Esophagus squamous epithelium (tissue), 5 donors: ENCODE measurements around the gene LSP1. TPM values are rescaled to one million over a fixed set of nuclear protein-coding genes. Genes with fewer than 3 reads are reported as not detected.

Source experiments
- DNase-seq: peaks from one replicate; lab custom pipeline; 2025; lab: John Stamatoyannopoulos, UW
- H3K27ac ChIP-seq, 4 donors: fragments of 200-600 bp; sonication (generic); one replicate each; pipeline ENCODE4 v1.5.1; 2016 to 2019; ENCODE audit warnings: mild to moderate bottlenecking in 1 of 4
- H3K27me3 ChIP-seq, 4 donors: fragments of 200-600 bp; sonication (generic); 1 replicate in 3 of 4; 2 replicates in 1 of 4; pipeline versions ENCODE4 v1.5.1 to v1.6.0; 2017 to 2021; ENCODE audit warnings: antibody characterized with exemption in 1 of 4
- H3K36me3 ChIP-seq, 3 donors: fragments of 200-600 bp; sonication (generic); one replicate each; pipeline ENCODE4 v1.5.1; 2016 to 2019
- H3K4me1 ChIP-seq, 3 donors: fragments of 200-600 bp; sonication (generic); one replicate each; pipeline ENCODE4 v1.5.1; 2017 to 2019
- H3K4me3 ChIP-seq, 4 donors: fragments of 200-600 bp; sonication (generic); 1 replicate in 3 of 4; 2 replicates in 1 of 4; pipeline ENCODE4 v1.5.1; 2016 to 2019; ENCODE audit warnings: mild to moderate bottlenecking in 2 of 4, moderate library complexity in 1 of 4
- H3K9me3 ChIP-seq, 3 donors: fragments of 200-600 bp; sonication (generic); one replicate each; pipeline ENCODE4 v1.5.1; 2016 to 2019
- POLR2A ChIP-seq, 4 donors: fragments of 450-650 bp; IDR thresholded peaks; one replicate each; pipeline ENCODE4 v1.6.1; 2017; ENCODE audit warnings: antibody characterized with exemption in 4 of 4, mild to moderate bottlenecking in 4 of 4, moderate library complexity in 3 of 4
- WGBS, 2 donors: methylation state at CpG; one replicate each; pipeline ENCODE4 v1.1.5; 2018; 5-methylcytosine and 5-hydroxymethylcytosine counted together
- intact Hi-C: fragments of 100-400 bp; cut with DNase I; formaldehyde crosslinking; loops from one replicate; pipeline ENCODE4 v1.15.0; 2022
- total RNA-seq, 4 donors: library from RNA; depleted of rRNA; stranded (reverse); fragments of >200 nt; gene quantifications; one replicate each; pipeline ENCODE4 v1.1.0, GENCODE V29; 2016
- TF ChIP-seq, protein P1 (sequence below), 6 experiments: fragments of 450-650 bp in 4 of 6; fragments of 200-600 bp in 2 of 6; sonication (generic) in 2 of 6; IDR thresholded peaks; one replicate each; pipeline ENCODE4 v1.5.1; 2016 to 2019; ENCODE audit warnings: antibody characterized with exemption in 6 of 6, mild to moderate bottlenecking in 4 of 6, moderate library complexity in 4 of 6
- donor health status: DM: yes; HTN: yes; CAD: no.

Gene LSP1
- total RNA-seq, 4 donors from 2014 or later, result 23.3 to 75.9 (median 46.4) TPM

DNA sequence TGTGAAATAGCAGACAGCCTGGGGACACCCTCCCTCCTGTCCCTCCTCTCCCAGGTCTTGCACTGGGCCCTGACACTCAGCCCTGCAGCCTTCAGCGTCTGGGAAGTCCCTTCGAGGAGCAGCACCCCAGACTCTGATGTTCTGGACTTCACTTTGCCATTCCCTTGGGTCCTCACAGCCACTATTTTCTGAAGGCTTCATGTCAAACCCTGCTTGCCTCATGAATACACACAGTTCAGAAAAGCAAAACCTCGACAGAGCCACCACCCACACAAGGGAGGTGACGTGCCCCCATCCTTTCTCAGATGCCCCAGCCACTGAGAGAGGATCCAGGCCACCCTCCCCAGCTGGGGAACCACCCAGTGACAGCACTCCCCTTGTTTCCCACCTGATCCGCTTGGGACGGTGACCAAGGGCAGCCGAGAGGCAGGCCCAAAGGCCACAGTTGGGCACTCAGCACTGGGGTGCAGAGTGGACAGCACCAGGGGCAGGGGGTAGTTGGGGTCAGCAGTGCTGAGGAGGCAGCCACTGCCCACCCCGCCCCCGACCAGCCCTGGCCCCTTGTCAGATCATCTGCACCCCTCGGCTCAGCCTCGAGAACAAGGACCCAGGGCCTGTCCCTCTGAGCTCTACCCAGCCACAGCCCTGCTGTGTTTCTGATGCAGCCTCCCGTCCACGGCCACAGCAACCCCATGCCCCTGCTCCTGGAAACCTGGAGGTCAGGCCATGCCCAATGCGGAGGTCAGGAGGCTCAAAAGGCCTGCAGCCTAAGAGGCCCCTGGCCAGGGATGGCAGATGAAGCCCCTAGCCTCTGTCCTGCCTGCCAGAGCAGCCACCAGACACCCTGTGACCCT is 63.5 kb downstream of the LSP1 start:
- Histone ChIP-seq H3K4me1 (peaks cover 4 to 33% (median 15%) of the 10 kb centered on the region in 3 donors), H3K27me3 (peaks cover 0 to 14% (median 0%) of the 10 kb centered on the region in 4 donors), H3K36me3 (no peaks in the 10 kb centered on the region), H3K9me3 (no peaks in the 10 kb centered on the region), H3K27ac (no peak overlapping the region), H3K4me3 (no peak overlapping the region)
- DNase-seq, result no peak
- TF ChIP-seq, protein P1, sequence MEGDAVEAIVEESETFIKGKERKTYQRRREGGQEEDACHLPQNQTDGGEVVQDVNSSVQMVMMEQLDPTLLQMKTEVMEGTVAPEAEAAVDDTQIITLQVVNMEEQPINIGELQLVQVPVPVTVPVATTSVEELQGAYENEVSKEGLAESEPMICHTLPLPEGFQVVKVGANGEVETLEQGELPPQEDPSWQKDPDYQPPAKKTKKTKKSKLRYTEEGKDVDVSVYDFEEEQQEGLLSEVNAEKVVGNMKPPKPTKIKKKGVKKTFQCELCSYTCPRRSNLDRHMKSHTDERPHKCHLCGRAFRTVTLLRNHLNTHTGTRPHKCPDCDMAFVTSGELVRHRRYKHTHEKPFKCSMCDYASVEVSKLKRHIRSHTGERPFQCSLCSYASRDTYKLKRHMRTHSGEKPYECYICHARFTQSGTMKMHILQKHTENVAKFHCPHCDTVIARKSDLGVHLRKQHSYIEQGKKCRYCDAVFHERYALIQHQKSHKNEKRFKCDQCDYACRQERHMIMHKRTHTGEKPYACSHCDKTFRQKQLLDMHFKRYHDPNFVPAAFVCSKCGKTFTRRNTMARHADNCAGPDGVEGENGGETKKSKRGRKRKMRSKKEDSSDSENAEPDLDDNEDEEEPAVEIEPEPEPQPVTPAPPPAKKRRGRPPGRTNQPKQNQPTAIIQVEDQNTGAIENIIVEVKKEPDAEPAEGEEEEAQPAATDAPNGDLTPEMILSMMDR (IDR thresholded peaks at IDR 0.05), result no peak
- no peak for TF ChIP-seq POLR2A (IDR thresholded peaks at IDR 0.05)
- WGBS, 2 donors, result 58 to 68% methylated on average over 5 to 10 of the region's 14 CpGs
- intact Hi-C loops, result loop anchor here (1.0 kb wide), 1 partner anchor 23 kb away; no protein-coding TSS in a partner anchor

DNA sequence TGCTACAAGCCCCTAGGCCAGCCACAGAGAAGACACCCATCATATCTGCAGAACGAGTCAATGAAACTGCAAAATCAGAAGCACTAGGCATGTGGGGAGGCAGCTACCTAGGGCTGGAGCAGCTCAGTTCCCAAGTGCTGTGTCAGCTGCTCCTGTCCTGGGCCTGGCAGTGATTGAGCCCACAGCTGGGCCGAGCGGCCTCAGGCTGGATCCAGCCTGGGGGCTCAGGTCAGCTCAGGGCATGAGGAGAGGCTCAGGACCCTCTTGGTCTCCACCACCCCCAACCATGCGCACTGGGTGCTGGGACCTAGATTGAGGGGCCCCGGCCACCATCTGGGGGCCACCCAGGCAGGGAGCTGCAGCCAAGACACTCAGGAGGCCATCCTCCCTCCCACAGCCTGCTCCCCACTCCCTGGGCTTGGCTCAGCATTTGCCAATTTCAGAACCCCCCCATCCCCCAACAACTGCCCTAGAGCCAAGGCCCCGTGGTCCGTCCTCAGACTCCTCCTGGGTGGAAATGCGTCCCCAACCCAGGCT is 64.2 kb downstream of the LSP1 start:
- intact Hi-C loops, result loop anchor here (1.0 kb wide), 1 partner anchor 24 kb away; no protein-coding TSS in a partner anchor
- TF ChIP-seq, protein P1 (IDR thresholded peaks at IDR 0.05), result no peak
- no peak for TF ChIP-seq POLR2A (IDR thresholded peaks at IDR 0.05)
- no peaks in the 10 kb centered on the region for H3K9me3 ChIP-seq
- H3K36me3 ChIP-seq, result no peaks in the 10 kb centered on the region
- H3K27me3 ChIP-seq, result peaks cover 0 to 14% (median 0%) of the 10 kb centered on the region in 4 donors
- no peak for DNase-seq
- H3K4me1 ChIP-seq, result peaks cover 6 to 40% (median 18%) of the 10 kb centered on the region in 3 donors
- H3K27ac ChIP-seq, result peak overlapping the region in 1 of 4 donors; percentile 1
- WGBS, 2 donors, result 40 to 67% methylated on average over 1 to 3 of the region's 8 CpGs
- H3K4me3 ChIP-seq, result no peak overlapping the region

DNA sequence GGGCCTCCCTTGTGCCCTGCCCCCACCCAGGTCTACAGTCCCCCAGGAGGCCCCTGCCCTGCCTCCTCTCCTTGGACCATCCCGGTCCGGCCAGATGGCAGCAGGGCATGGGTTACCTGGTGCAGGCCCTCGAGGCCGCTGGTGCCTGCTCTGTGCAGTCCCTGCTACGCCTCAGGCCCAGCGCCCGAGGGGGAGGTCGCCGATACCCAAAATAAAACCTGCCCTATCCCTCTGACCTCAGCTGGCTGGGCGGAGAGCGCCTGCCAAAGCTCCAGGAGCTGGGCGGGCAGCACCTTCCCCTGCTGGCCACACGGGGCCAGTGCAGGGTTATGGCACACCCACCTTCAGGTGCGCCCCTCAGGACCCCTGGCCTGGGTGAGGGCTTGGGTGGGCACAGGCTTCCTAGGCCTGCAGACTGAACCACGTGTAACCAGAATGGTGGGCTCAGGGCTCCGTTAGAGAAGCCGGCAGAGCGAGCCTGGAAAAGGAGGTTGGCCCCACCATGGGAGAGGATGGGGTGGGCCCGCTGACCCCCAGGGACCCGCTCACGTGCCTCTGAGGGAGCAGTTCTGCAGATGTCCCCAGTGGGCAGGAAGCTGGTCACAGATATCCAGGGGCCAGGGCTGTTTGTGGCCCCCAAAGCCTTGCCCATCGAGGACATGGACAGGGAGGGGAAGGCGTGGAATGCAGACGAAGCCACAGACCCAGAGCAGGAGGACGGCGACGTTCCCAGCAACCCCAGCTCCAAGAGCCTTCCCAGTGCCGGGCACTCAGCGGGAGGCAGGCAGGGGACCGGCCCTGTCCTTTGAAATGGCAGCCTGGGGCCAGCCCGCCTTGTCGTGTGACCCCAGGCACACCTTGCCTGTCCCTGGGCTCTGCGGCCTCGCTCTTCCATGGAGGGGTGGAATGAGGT is 64.9 kb downstream of the LSP1 start:
- Histone ChIP-seq H3K36me3 (no peaks in the 10 kb centered on the region), H3K27ac (peak overlapping the region in 1 of 4 donors; percentile 1), H3K9me3 (no peaks in the 10 kb centered on the region), H3K4me3 (no peak overlapping the region), H3K4me1 (peaks cover 9 to 47% (median 18%) of the 10 kb centered on the region in 3 donors), H3K27me3 (peaks cover 0 to 19% (median 0%) of the 10 kb centered on the region in 4 donors)
- 78% methylated on average over 17 of the region's 34 CpGs; no CpG with 5 or more reads in 1 of the 2 donors for WGBS, 2 donors
- intact Hi-C loops, result no loop called here
- TF ChIP-seq, protein P1 (IDR thresholded peaks at IDR 0.05), result peak; percentile 22 to 63 (median 42)
- no peak for TF ChIP-seq POLR2A (IDR thresholded peaks at IDR 0.05)
- DNase-seq, result no peak

DNA sequence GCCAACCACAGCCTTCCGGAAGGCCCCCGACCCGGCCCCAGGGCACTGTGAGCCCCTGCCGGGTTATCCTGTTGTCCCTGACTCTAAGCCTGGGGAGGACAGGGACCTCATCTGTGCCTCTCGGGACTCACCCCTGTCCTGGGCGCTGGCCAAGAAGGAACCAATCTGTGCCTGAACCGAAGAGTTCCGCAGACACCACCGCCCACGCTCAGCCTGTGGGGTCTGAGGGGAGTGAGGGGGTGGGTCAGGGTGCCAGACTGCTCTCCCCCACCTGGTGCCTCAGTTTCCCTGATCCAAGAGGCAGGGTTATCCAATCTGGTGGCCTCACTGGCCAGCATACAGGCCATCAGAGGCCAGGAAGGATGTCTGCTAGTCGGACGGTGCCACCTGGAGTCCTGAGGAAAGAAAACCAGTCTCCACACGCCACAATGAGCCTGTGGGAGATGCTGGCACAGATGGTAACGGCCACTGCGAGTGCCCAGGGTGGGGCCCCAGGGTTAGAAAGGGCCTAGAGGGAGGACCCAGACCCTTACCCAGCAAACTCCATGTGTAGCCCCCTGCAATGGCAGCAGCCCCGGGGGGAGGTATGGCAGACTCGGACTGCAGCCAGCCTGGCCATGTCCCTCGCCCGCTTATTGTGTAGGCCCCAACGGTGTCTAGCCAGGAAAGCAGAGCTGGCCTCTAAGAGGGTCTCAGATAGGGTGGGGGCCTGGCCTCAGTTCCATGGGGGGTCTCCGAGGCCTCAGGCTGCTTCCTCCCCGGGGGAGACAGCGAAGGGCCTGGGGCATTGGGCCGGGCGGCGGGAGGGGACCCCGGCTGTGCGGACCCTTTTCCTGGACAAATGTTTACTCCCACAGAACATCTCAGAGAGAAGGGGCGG is 65.8 kb downstream of the LSP1 start:
- intact Hi-C loops, result no loop called here

More for the DNA sequence above, 65.8 kb downstream of the LSP1 start:
- H3K9me3 ChIP-seq, result no peaks in the 10 kb centered on the region
- TF ChIP-seq POLR2A (IDR thresholded peaks at IDR 0.05), result no peak
- TF ChIP-seq, protein P1 (IDR thresholded peaks at IDR 0.05), result no peak
- no peaks in the 10 kb centered on the region for H3K36me3 ChIP-seq
- DNase-seq, result no peak
- 62 to 69% methylated on average over 5 of the region's 29 CpGs for WGBS, 2 donors
- peaks cover 9 to 56% (median 18%) of the 10 kb centered on the region in 3 donors for H3K4me1 ChIP-seq
- H3K27me3 ChIP-seq, result peaks cover 0 to 19% (median 0%) of the 10 kb centered on the region in 4 donors
- H3K4me3 ChIP-seq, result no peak overlapping the region
- no peak overlapping the region for H3K27ac ChIP-seq
